NCI-H2227 (cell line): Measurements from ENCODE around the gene PIK3CD.
A peak's percentile ranks its signal among the peaks of the same experiment; 100 is the strongest.
"Not testable (repeated sequence)": the region's sequence is repeated elsewhere in the genome, so short reads cannot be mapped to it uniquely, and the experiment has no call there.

Experiments
- DNase-seq: peaks from one replicate; lab custom pipeline; 2025; ENCODE audit not compliant: unreplicated experiment; lab: John Stamatoyannopoulos, UW

Gene PIK3CD

GRCh38 chr1:9654051-9654833 lies 2.7 kb downstream of the PIK3CD start:
- no peak for DNase-seq

GRCh38 chr1:9654834-9655723 lies 3.5 kb downstream of the PIK3CD start:
- no peak for DNase-seq

GRCh38 chr1:9655836-9656235 lies 4.3 kb downstream of the PIK3CD start:
- no peak for DNase-seq

- no peak for DNase-seq
These were observed 6.0 kb downstream of the PIK3CD start for GRCh38 chr1:9657521-9658032.

- no peak for DNase-seq
These were observed 6.7 kb downstream of the PIK3CD start for GRCh38 chr1:9658199-9658598.

- DNase-seq = no peak
These were observed 7.8 kb downstream of the PIK3CD start for GRCh38 chr1:9659328-9659727.

GRCh38 chr1:9663257-9663656 lies 11.7 kb downstream of the PIK3CD start:
- no peak for DNase-seq

- DNase-seq = no peak
These were observed 13.7 kb downstream of the PIK3CD start for GRCh38 chr1:9665193-9665592.

GRCh38 chr1:9668080-9668479 lies 16.5 kb downstream of the PIK3CD start:
- DNase-seq = no peak

- DNase-seq = no peak
These were observed 18.6 kb downstream of the PIK3CD start for GRCh38 chr1:9670085-9670484.

- DNase-seq = peak; percentile 55
These were observed 20.0 kb downstream of the PIK3CD start for GRCh38 chr1:9671377-9672140.

GRCh38 chr1:9672444-9672843 lies 20.9 kb downstream of the PIK3CD start:
- no peak for DNase-seq

- no peak for DNase-seq
These were observed 23.9 kb downstream of the PIK3CD start for GRCh38 chr1:9675393-9675792.

- not testable (repeated sequence) for DNase-seq
These were observed 24.6 kb downstream of the PIK3CD start for GRCh38 chr1:9676128-9676527.

- DNase-seq = no peak
These were observed 25.4 kb downstream of the PIK3CD start for GRCh38 chr1:9676815-9677393.

- DNase-seq = no peak
These were observed 28.6 kb downstream of the PIK3CD start for GRCh38 chr1:9680091-9680490.

GRCh38 chr1:9680828-9681227 lies 29.3 kb downstream of the PIK3CD start:
- no peak for DNase-seq

GRCh38 chr1:9684801-9685200 lies 33.3 kb downstream of the PIK3CD start:
- no peak for DNase-seq

- DNase-seq = peak; percentile 85
These were observed 35.8 kb downstream of the PIK3CD start for GRCh38 chr1:9687120-9687873.
